GM18520 (cell line): ENCODE measurements around the gene TSC22D1.
"Not testable (repeated sequence)": the region's sequence is repeated elsewhere in the genome, so short reads cannot be mapped to it uniquely, and the experiment has no call there.

Experiments used
- ATAC-seq: cut with Tn5 transposase; IDR thresholded peaks from one replicate; pipeline ENCODE4 v1.9.1; 2021; ENCODE audit not compliant: unreplicated experiment

The TSC22D1 gene

GRCh38 chr13:44507639-44508038 is 68.5 kb downstream of the TSC22D1 start:
- no peak for ATAC-seq

GRCh38 chr13:44506719-44507118 is 69.4 kb downstream of the TSC22D1 start:
- ATAC-seq: no peak

GRCh38 chr13:44506251-44506650 is 69.9 kb downstream of the TSC22D1 start:
- ATAC-seq: no peak

- no peak for ATAC-seq
Observed at GRCh38 chr13:44504116-44504515, 72.0 kb downstream of the TSC22D1 start.

GRCh38 chr13:44498969-44499368 is 77.2 kb downstream of the TSC22D1 start:
- no peak for ATAC-seq

GRCh38 chr13:44498502-44498901 is 77.6 kb downstream of the TSC22D1 start:
- ATAC-seq: no peak

- ATAC-seq: no peak
Observed at GRCh38 chr13:44497801-44498200, 78.3 kb downstream of the TSC22D1 start.

- no peak for ATAC-seq
Observed at GRCh38 chr13:44493213-44493812, 82.8 kb downstream of the TSC22D1 start.

- ATAC-seq: no peak
Observed at GRCh38 chr13:44489751-44490150, 86.4 kb downstream of the TSC22D1 start.

GRCh38 chr13:44487989-44488388 is 88.1 kb downstream of the TSC22D1 start:
- ATAC-seq: no peak

GRCh38 chr13:44484562-44485138 is 91.5 kb downstream of the TSC22D1 start:
- ATAC-seq: no peak

- ATAC-seq: no peak
Observed at GRCh38 chr13:44474122-44474910, 101.8 kb downstream of the TSC22D1 start.

GRCh38 chr13:44471686-44472085 is 104.4 kb downstream of the TSC22D1 start:
- ATAC-seq: no peak

GRCh38 chr13:44470638-44471562 is 105.2 kb downstream of the TSC22D1 start:
- no peak for ATAC-seq

GRCh38 chr13:44468874-44469273 is 107.3 kb downstream of the TSC22D1 start:
- no peak for ATAC-seq

- ATAC-seq: no peak
Observed at GRCh38 chr13:44465318-44465717, 110.8 kb downstream of the TSC22D1 start.

GRCh38 chr13:44464471-44464870 is 111.7 kb downstream of the TSC22D1 start:
- no peak for ATAC-seq

- ATAC-seq: no peak
Observed at GRCh38 chr13:44463759-44464158, 112.4 kb downstream of the TSC22D1 start.

- ATAC-seq: no peak
Observed at GRCh38 chr13:44459674-44460073, 116.5 kb downstream of the TSC22D1 start.

- no peak for ATAC-seq
Observed at GRCh38 chr13:44458313-44458975, 117.7 kb downstream of the TSC22D1 start.

- not testable (repeated sequence) for ATAC-seq
Observed at GRCh38 chr13:44456212-44456611, 119.9 kb downstream of the TSC22D1 start.
